ENCODE results near the gene KLK13. TPM values are rescaled to one million over a fixed set of nuclear protein-coding genes. Genes with fewer than 3 reads are reported as not detected.

KLK13 gene
- total and polyA plus RNA-seq, 8 donors = 0.16 to 1.8 (median 0.32) TPM

DNA sequence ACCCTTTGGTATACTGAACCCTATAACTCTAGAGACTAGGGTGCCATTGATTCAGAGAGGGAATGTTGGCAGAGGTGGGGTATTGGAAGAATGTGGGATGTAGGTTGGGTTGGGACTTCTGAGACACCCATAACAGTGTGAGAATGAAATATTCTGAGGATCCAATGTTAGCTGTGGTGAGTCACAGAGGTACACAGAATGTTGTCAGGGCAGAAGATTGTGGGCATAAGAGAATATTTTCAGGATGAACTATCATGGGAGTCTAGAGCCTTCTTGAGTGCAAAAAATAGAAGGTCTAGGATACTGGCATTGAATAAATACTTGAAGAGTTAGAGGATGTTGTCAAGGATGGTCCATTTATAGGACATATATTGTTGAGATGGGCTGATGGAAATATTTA lies 9.0 kb downstream of the KLK13 start:
- ATAC-seq (no peak), DNase-seq (no peak)
- Histone ChIP-seq H3K4me1 (no peaks in the 10 kb centered on the region), H3K36me3 (no peaks in the 10 kb centered on the region), H3K27ac (no peak overlapping the region), H3K27me3 (peaks cover 0 to 37% of the 10 kb centered on the region in 2 donors), H3K9me3 (no peaks in the 10 kb centered on the region), H3K4me3 (no peak overlapping the region)
- intact Hi-C loops (cut with DNase I) = no loop called here
- TF ChIP-seq, protein P1, sequence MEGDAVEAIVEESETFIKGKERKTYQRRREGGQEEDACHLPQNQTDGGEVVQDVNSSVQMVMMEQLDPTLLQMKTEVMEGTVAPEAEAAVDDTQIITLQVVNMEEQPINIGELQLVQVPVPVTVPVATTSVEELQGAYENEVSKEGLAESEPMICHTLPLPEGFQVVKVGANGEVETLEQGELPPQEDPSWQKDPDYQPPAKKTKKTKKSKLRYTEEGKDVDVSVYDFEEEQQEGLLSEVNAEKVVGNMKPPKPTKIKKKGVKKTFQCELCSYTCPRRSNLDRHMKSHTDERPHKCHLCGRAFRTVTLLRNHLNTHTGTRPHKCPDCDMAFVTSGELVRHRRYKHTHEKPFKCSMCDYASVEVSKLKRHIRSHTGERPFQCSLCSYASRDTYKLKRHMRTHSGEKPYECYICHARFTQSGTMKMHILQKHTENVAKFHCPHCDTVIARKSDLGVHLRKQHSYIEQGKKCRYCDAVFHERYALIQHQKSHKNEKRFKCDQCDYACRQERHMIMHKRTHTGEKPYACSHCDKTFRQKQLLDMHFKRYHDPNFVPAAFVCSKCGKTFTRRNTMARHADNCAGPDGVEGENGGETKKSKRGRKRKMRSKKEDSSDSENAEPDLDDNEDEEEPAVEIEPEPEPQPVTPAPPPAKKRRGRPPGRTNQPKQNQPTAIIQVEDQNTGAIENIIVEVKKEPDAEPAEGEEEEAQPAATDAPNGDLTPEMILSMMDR (IDR thresholded peaks at IDR 0.05) = no peak

DNA sequence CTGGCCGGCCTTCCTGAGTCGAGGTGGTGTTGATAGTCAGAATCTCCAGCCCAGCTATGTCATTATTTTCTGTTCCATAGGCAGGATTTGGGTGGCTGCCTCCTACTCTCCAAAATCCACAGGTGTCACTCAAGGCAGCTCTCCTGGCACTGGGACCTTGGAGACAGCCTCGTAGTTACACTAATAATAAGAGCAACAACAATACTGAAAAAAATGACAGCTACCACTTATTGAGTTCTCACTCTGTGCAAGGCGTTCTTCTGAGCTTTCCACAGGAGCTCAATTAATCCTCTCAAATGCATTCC lies 17.9 kb downstream of the KLK13 start:
- no peak for DNase-seq
- TF ChIP-seq, protein P1 (IDR thresholded peaks at IDR 0.05) = no peak
- H3K27ac ChIP-seq = no peak overlapping the region
- no peaks in the 10 kb centered on the region for H3K36me3 ChIP-seq
- no peak overlapping the region for H3K4me3 ChIP-seq
- intact Hi-C loops (cut with DNase I) = no loop called here
- ATAC-seq = no peak
- no peaks in the 10 kb centered on the region for H3K4me1 ChIP-seq
- peaks cover 0 to 23% of the 10 kb centered on the region in 2 donors for H3K27me3 ChIP-seq
- H3K9me3 ChIP-seq = no peaks in the 10 kb centered on the region

DNA sequence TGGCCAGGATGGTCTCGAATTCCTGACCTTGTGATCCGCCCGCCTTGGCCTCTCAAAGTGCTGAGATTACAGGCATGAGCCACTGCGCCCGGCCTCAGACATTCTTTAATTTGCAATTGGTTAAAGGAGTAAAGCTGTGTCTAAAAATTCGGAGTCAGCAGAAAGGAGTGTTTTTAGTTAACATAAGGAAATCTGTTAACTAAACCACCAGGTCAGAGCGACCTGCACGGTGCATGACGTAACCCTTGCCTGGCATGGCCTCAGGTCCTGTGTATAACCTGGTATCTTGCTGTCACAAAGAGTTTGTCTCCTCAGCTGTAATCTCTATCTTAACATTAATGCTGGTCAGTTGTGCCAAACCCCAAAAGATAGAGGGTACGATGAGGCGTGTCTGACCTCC lies 20.6 kb downstream of the KLK13 start:
- ATAC-seq = no peak
- Histone ChIP-seq H3K9me3 (no peaks in the 10 kb centered on the region), H3K27ac (no peak overlapping the region), H3K4me1 (no peaks in the 10 kb centered on the region), H3K36me3 (no peaks in the 10 kb centered on the region), H3K27me3 (peaks cover 0 to 19% of the 10 kb centered on the region in 2 donors), H3K4me3 (no peak overlapping the region)
- intact Hi-C loops (cut with DNase I) = no loop called here
- DNase-seq = no peak
- TF ChIP-seq, protein P1 (IDR thresholded peaks at IDR 0.05) = no peak

DNA sequence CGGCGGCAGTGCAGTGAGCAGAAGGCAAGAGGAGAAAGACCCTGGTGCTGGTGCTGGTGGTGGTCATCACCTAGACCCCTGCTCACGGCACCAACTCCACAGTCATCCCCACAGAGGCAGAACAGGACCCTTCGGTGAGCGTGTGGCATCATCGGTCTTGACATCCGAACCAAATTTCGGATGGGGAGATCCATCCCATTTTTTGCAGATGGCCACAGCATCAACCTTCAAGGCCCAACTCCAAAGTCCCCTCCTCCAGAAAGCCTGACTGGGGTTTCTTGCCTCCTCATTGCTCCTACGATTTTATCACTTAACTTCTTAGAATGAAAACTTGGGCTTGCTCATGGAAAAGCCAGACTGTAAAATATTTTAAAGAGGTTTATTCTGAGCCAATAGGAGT lies 21.4 kb downstream of the KLK13 start:
- intact Hi-C loops (cut with DNase I) = no loop called here
- no peak for DNase-seq
- Histone ChIP-seq H3K4me3 (no peak overlapping the region), H3K27ac (no peak overlapping the region), H3K4me1 (no peaks in the 10 kb centered on the region), H3K9me3 (no peaks in the 10 kb centered on the region), H3K27me3 (peaks cover 0 to 16% of the 10 kb centered on the region in 2 donors), H3K36me3 (no peaks in the 10 kb centered on the region)
- TF ChIP-seq, protein P1 (IDR thresholded peaks at IDR 0.05) = no peak
- ATAC-seq = no peak

DNA sequence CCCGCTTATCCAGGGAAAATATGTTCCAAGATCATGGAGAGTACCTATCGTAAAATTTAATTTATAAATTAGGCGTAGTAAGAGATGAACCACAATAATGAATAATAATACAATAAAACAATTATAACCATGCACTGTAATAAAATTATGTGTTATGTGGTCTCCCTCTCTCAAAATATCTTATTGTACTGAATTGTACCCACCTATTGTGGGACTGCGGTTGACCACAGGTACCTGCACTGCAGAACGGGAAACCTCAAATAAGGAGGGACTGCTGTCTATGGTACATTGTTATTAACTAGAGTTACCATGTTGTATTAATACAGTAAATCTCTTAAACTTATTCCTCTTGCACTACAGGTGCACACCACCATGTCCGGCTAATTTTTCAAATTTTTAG lies 24.7 kb downstream of the KLK13 start:
- Histone ChIP-seq H3K9me3 (no peaks in the 10 kb centered on the region), H3K27ac (no peak overlapping the region), H3K27me3 (peaks cover 0 to 4% of the 10 kb centered on the region in 2 donors), H3K4me3 (no peak overlapping the region), H3K36me3 (no peaks in the 10 kb centered on the region), H3K4me1 (no peaks in the 10 kb centered on the region)
- no peak for DNase-seq
- intact Hi-C loops (cut with DNase I) = no loop called here
- ATAC-seq = no peak
- TF ChIP-seq, protein P1 (IDR thresholded peaks at IDR 0.05) = no peak
